ENCODE data around the gene UBASH3B.

GRCh38 chr11:122625976-122626665 lies 29.4 kb upstream of the UBASH3B start:
- no peak for TF ChIP-seq EZH2 (IDR thresholded peaks at IDR 0.05; ENCODE audit: insufficient read depth, low read length)
- TF ChIP-seq, protein P1, sequence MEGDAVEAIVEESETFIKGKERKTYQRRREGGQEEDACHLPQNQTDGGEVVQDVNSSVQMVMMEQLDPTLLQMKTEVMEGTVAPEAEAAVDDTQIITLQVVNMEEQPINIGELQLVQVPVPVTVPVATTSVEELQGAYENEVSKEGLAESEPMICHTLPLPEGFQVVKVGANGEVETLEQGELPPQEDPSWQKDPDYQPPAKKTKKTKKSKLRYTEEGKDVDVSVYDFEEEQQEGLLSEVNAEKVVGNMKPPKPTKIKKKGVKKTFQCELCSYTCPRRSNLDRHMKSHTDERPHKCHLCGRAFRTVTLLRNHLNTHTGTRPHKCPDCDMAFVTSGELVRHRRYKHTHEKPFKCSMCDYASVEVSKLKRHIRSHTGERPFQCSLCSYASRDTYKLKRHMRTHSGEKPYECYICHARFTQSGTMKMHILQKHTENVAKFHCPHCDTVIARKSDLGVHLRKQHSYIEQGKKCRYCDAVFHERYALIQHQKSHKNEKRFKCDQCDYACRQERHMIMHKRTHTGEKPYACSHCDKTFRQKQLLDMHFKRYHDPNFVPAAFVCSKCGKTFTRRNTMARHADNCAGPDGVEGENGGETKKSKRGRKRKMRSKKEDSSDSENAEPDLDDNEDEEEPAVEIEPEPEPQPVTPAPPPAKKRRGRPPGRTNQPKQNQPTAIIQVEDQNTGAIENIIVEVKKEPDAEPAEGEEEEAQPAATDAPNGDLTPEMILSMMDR (IDR thresholded peaks at IDR 0.05; ENCODE audit: insufficient read depth, low read depth, low read length), result no peak
